OCI-LY3 (cell line): ENCODE measurements around the gene MAP2K1.

ENCODE experiments used
- H2AFZ ChIP-seq: fragments of 200-600, 300-600 bp; shearing (Covaris generic); 2 replicates; pipeline ENCODE4 v1.6.0; 2014; ENCODE audit warnings: antibody characterized with exemption, low read depth, low read length
- H3K27ac ChIP-seq: fragments of 200-600, 300-600 bp; sonication (generic); 2 replicates; pipeline ENCODE4 v1.5.1; 2014; ENCODE audit warnings: mild to moderate bottlenecking, low read length, moderate library complexity, mixed read lengths
- H3K27me3 ChIP-seq: fragments of 200-600, 300-600 bp; sonication (generic); 2 replicates; pipeline ENCODE4 v1.6.1; 2014; ENCODE audit warnings: low read depth, low read length, mixed read lengths
- H3K36me3 ChIP-seq: fragments of 200-600, 300-600 bp; sonication (generic); replicated peaks from 2 replicates; pipeline ENCODE3; 2014; ENCODE audit warnings: low read depth, low read length, mixed read lengths
- H3K4me1 ChIP-seq: fragments of 300-600, 200-600 bp; sonication (generic); 2 replicates; pipeline ENCODE4 v1.6.1; 2014; ENCODE audit warnings: low read length, mixed read lengths
- H3K4me2 ChIP-seq: fragments of 200-600, 300-600 bp; sonication (generic); 2 replicates; pipeline ENCODE4 v1.6.1; 2014; ENCODE audit warnings: low read length, mixed read lengths
- H3K4me3 ChIP-seq: fragments of 300-600, 200-600 bp; sonication (generic); 2 replicates; pipeline ENCODE4 v1.5.1; 2014; ENCODE audit warnings: antibody characterized with exemption, mild to moderate bottlenecking, low read length, moderate library complexity
- H3K79me2 ChIP-seq: fragments of 300-600, 200-600 bp; shearing (Covaris generic); 2 replicates; pipeline ENCODE4 v1.6.1; 2014; ENCODE audit warnings: mild to moderate bottlenecking, low read length, mixed read lengths
- H3K9ac ChIP-seq: fragments of 300-600, 200-600 bp; shearing (Covaris generic); 2 replicates; pipeline ENCODE4 v1.6.0; 2014; ENCODE audit warnings: mild to moderate bottlenecking, low read length, moderate library complexity
- H3K9me3 ChIP-seq: fragments of 200-600, 300-600 bp; shearing (Covaris generic); 2 replicates; pipeline ENCODE4 v1.6.1; 2014; ENCODE audit warnings: low read length, mixed read lengths; ENCODE audit not compliant: insufficient read depth
- H4K20me1 ChIP-seq: fragments of 200-600, 300-600 bp; sonication (generic); 2 replicates; pipeline ENCODE4 v1.6.1; 2016; ENCODE audit warnings: low read length, mixed read lengths; ENCODE audit not compliant: insufficient read depth
- EZH2phosphoT487 ChIP-seq: fragments of 200-600 bp; shearing (Covaris generic); IDR thresholded peaks from 2 replicates; pipeline ENCODE4 v1.6.1; 2018; ENCODE audit warnings: antibody characterized with exemption, mixed run types, low read depth
- TF ChIP-seq, protein P1 (sequence below): fragments of 200-600, 300-600 bp; sonication (generic); IDR thresholded peaks from 2 replicates; pipeline ENCODE4 v1.5.1; 2014; ENCODE audit warnings: antibody characterized with exemption, low read length, low read depth

Gene MAP2K1

DNA sequence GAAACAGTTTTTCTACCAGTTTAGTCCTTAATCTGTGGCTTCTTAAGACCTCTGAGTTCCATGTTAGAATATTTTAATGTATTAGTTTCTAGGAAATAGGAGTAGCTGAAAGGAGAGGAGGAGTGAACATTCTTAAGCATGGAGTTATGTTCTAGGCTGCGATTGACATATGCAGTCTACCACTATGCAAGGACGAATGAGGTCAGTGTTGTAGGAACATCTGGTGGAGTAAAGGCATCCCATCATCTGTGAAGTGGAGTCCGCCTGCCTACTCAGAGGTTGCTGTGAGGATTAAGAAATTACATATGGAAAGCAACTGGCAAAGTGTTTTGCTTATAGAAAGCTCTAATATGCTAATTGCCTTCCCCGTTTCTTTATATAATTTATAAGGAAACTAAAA lies 65.7 kb downstream of the MAP2K1 start:
- Histone ChIP-seq H2AFZ (no peak overlapping the region), H3K4me3 (no peak overlapping the region), H3K36me3 (peaks cover 24% of the 10 kb centered on the region), H3K9ac (no peak overlapping the region), H4K20me1 (no peaks in the 10 kb centered on the region; the same call in 1 of the 2 replicates), H3K4me1 (no peaks in the 10 kb centered on the region), H3K27me3 (no peaks in the 10 kb centered on the region), H3K27ac (no peak overlapping the region), H3K79me2 (no peaks in the 10 kb centered on the region), H3K4me2 (no peak overlapping the region), H3K9me3 (no peaks in the 10 kb centered on the region)
- no peak for TF ChIP-seq EZH2phosphoT487
- TF ChIP-seq, protein P1, sequence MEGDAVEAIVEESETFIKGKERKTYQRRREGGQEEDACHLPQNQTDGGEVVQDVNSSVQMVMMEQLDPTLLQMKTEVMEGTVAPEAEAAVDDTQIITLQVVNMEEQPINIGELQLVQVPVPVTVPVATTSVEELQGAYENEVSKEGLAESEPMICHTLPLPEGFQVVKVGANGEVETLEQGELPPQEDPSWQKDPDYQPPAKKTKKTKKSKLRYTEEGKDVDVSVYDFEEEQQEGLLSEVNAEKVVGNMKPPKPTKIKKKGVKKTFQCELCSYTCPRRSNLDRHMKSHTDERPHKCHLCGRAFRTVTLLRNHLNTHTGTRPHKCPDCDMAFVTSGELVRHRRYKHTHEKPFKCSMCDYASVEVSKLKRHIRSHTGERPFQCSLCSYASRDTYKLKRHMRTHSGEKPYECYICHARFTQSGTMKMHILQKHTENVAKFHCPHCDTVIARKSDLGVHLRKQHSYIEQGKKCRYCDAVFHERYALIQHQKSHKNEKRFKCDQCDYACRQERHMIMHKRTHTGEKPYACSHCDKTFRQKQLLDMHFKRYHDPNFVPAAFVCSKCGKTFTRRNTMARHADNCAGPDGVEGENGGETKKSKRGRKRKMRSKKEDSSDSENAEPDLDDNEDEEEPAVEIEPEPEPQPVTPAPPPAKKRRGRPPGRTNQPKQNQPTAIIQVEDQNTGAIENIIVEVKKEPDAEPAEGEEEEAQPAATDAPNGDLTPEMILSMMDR, result no peak

DNA sequence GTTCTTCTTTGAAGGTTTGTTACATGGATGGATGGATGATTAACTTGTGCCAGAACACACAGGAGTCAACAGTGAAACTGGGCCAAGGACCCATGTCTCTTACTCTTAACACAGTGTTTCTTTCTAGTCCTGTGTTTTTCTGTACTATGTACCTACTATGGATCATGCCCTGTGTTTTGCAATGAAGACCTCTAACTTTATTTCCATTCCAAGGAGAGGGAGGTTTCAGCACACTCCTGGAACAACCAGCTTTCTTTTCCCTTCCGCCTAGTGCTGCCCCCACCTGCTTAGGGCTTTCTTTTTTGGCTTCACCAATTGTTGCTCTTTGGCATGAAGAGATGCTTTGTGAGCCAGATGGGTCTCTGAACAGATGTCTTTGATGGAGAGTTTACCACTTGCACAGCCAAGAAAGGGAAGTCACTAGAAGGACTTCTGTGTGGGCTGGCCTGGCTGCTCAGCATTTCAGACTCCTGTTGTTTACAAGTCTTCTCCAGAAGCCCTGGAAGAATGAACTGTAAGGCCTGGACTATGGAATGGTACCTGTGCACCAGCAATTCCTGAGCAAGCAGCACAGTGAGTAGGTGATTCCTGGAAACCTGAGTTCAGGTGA lies 66.4 kb downstream of the MAP2K1 start:
- H3K27ac ChIP-seq, result no peak overlapping the region

DNA sequence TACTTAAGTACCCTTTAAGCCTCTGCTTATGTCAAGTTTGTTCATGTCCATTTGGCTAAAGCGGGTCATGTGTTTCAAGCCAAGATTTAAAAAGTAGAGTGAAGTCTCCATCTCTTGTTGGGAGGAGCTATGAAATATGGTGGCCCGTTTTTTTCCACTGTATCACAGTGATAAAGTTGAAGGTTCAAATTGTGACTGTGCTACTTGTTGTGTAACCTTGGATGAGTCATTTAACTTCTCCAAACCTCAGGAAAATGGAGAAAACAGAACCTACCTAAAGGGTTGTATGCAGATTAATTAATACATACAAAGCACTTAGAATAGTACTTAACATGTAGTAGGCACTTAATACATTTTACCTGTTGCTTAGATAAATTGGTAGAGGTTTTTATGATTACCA lies 67.4 kb downstream of the MAP2K1 start:
- H3K36me3 ChIP-seq, result peaks cover 16% of the 10 kb centered on the region
- no peaks in the 10 kb centered on the region for H3K27me3 ChIP-seq
- H3K79me2 ChIP-seq, result no peaks in the 10 kb centered on the region
- no peak overlapping the region for H3K4me3 ChIP-seq
- H3K9me3 ChIP-seq, result no peaks in the 10 kb centered on the region
- H3K9ac ChIP-seq, result no peak overlapping the region
- H3K4me2 ChIP-seq, result no peak overlapping the region
- H4K20me1 ChIP-seq, result no peaks in the 10 kb centered on the region; the same call in 1 of the 2 replicates
- TF ChIP-seq, protein P1, result no peak
- no peak for TF ChIP-seq EZH2phosphoT487
- H3K4me1 ChIP-seq, result no peaks in the 10 kb centered on the region
- no peak overlapping the region for H3K27ac ChIP-seq
- H2AFZ ChIP-seq, result no peak overlapping the region

More for the DNA sequence above, 66.4 kb downstream of the MAP2K1 start:
- Histone ChIP-seq H3K4me1 (no peaks in the 10 kb centered on the region), H3K9me3 (no peaks in the 10 kb centered on the region), H3K4me2 (no peak overlapping the region), H3K27me3 (no peaks in the 10 kb centered on the region), H3K9ac (no peak overlapping the region), H2AFZ (no peak overlapping the region), H3K79me2 (no peaks in the 10 kb centered on the region), H3K4me3 (no peak overlapping the region), H4K20me1 (no peaks in the 10 kb centered on the region; the same call in 1 of the 2 replicates), H3K36me3 (peaks cover 23% of the 10 kb centered on the region)
- TF ChIP-seq, protein P1, result no peak
- TF ChIP-seq EZH2phosphoT487, result no peak

DNA sequence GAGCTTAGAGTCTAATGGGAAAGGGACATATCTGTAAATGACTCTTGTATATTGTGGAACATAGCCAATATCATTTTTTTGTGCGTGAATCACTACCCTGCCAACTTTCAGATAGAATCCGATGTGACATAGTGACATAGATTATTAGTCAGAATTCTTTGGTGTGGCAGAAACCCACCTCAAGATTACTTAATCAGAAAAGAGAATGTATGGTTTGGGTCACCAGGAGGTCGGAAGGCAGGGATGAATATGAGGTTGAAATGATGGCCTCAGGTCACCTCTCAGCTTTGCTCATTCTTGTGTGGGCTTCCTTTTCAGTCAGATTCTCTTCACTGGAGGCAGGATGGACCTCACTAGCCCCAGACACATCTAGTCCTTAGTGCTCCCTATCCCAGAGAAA lies 69.5 kb downstream of the MAP2K1 start:
- TF ChIP-seq, protein P1, result no peak
- no peak for TF ChIP-seq EZH2phosphoT487
- H3K79me2 ChIP-seq, result no peaks in the 10 kb centered on the region
- no peak overlapping the region for H3K4me2 ChIP-seq
- no peak overlapping the region for H2AFZ ChIP-seq
- H3K27ac ChIP-seq, result no peak overlapping the region
- peaks cover 13% of the 10 kb centered on the region for H4K20me1 ChIP-seq
- no peak overlapping the region for H3K4me3 ChIP-seq
- no peak overlapping the region for H3K9ac ChIP-seq
- no peaks in the 10 kb centered on the region for H3K9me3 ChIP-seq
- H3K27me3 ChIP-seq, result no peaks in the 10 kb centered on the region
- peaks cover 12% of the 10 kb centered on the region for H3K36me3 ChIP-seq
- H3K4me1 ChIP-seq, result no peaks in the 10 kb centered on the region
